Upper lobe of left lung (tissue), 4 donors: ENCODE data around the gene DGKG.

Experiments used
- POLR2AphosphoS5 ChIP-seq, 2 donors: sonication (generic); formaldehyde crosslinking; IDR thresholded peaks; one replicate each; pipeline ENCODE4 v1.5.1; 2017; ENCODE audit warnings: antibody characterized with exemption in 2 of 2
- TF ChIP-seq, protein P1 (sequence below), 6 experiments: fragments of 450-650 bp in 4 of 6; fragments of 200-600 bp in 2 of 6; sonication (generic) in 2 of 6; IDR thresholded peaks; one replicate each; pipeline ENCODE4 v1.5.1; 2016 to 2019; ENCODE audit warnings: antibody characterized with exemption in 6 of 6

DNA sequence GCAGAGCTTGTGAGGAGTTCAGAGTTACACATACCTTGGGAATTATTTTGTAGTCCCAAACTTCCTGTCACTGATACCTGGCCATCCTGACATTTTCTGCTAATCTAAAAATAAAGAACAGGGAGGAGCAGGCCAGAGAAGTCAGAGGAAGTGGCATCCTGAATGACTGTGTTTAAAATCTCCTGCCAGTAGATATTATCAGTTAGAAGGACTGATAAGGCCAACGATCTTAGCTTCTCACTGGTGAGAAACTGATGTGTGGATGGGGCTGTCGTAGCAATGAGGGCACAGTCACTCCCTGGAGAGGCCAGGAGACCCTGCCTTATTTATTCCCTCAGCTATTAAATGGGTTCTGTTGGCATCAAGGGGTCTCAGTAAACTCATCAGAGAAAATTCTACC lies 115.1 kb downstream of the DGKG start:
- TF ChIP-seq, protein P1, sequence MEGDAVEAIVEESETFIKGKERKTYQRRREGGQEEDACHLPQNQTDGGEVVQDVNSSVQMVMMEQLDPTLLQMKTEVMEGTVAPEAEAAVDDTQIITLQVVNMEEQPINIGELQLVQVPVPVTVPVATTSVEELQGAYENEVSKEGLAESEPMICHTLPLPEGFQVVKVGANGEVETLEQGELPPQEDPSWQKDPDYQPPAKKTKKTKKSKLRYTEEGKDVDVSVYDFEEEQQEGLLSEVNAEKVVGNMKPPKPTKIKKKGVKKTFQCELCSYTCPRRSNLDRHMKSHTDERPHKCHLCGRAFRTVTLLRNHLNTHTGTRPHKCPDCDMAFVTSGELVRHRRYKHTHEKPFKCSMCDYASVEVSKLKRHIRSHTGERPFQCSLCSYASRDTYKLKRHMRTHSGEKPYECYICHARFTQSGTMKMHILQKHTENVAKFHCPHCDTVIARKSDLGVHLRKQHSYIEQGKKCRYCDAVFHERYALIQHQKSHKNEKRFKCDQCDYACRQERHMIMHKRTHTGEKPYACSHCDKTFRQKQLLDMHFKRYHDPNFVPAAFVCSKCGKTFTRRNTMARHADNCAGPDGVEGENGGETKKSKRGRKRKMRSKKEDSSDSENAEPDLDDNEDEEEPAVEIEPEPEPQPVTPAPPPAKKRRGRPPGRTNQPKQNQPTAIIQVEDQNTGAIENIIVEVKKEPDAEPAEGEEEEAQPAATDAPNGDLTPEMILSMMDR (IDR thresholded peaks at IDR 0.05) = no peak
- no peak for TF ChIP-seq POLR2AphosphoS5 (IDR thresholded peaks at IDR 0.05)
